ENCODE data around the gene SFI1. TPM values are rescaled to one million over a fixed set of nuclear protein-coding genes. Genes with fewer than 3 reads are reported as not detected.
A peak's percentile ranks its signal among the peaks of the same experiment; 100 is the strongest.
"Not testable (repeated sequence)": the region's sequence is repeated elsewhere in the genome, so short reads cannot be mapped to it uniquely, and the experiment has no call there.

The SFI1 gene
- total RNA-seq, 1 experiment from 2014 or later = 37.4 TPM

DNA sequence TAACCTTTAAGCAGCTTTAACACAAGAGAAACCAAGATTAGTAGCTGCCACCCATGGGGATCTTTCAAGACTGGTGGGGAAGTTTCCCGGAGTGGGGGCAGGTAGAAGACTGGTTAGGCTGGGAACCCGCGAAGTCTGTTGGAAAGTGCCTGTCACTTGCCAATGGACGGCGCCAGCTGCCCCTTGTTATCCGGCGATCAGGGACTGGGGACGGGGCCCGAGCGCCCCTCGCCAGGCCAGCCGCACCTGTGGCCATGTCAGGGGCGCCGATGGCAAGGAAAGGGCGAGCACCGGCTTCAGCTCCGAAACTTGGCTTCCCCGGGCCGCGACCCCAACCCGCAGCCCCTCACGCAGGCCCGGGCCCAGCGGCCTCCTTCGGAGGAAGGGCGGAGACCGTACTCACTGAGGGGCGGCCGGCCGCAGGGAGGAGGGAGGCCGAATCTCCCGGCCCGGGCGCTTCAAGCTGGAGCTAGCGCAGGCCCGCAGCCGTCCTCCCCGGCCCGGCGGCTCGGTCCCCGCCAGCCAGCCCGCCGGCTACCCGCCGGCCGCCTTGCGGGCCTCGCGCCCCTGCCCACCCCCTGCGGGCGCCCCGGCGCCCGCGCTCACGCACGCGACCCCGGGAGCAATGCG, 7.2 kb upstream of the SFI1 start:
- DNase-seq (ENCODE audit: low read depth) = peak; percentile 49

DNA sequence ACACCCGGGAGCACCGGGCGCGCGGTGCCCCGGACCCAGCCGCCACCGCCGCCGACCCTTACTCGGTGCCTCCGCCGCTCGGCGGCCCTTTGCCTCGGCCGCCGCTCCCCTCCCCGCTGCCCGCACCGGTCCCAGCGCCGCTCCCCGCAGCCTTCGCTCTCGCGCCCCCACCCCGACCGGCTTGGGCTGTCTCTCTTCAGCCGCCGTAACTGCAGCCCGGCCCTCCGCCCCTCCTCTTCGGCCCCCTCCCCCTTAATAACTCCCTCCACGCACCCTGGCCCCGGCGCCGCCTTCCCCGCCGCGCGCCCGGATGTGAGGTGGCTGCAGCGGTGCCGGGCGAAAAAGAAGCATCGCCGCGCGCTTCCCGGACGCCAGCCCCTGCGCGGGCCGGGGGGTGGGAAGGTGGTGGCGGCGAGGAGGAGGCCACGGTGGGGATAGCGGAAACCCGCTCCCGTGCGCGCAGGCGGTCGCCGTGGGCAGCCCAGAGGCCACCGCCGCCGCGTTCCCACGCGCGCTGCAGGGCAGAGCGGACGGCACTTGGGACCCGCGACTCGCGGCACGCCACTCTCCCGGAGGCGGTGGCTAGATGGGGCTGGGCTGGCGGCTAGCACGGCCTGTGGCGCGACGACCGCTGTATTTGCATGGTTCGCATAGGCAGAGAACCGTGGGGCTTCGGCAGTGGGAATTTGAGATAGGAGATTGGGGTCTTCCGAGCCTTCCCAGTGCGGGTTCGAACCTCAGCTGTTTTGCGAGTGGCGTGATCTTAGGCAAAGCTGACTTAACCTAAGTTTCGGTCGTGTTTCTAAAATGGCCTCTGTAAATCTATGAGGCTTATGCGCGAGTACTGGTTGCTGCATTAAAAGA, 6.5 kb upstream of the SFI1 start, which contains the start of gene EIF4ENIF1:
Gene EIF4ENIF1 (minus strand): TSS at position 211 of the 864 bp plus-strand sequence. CDS start 1,124 bp downstream, outside the sequence.
- DNase-seq (ENCODE audit: low read depth) = peak; percentile 86
- in situ Hi-C loops (cut with HindIII; ENCODE audit: low pct_unique_long_range_greater_than_20kb, low sequenced_read_pairs) = no loop called here

More for the DNA sequence above, 7.2 kb upstream of the SFI1 start:
- in situ Hi-C loops (cut with HindIII; ENCODE audit: low pct_unique_long_range_greater_than_20kb, low sequenced_read_pairs) = no loop called here

DNA sequence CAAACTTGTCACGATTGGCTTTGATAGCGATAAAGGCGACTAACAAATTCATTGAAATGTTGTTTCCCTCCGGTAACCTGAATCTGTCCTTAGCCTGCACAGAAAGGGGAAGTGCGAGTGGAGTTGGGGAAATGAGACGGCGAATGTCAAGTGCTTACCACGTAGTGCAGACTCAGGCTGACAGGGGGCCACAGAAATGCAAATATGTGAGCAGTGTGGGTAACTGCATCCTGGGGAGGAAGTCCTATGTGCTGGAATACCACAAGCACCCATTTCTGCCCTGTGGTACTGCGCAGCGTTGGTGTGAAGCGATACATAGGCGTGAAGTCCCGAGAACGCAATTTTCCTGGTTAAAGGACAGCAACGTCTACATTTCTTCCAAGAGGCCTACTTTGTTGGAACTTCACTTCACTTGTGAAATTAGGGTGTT, 5.8 kb upstream of the SFI1 start:
- peak; percentile 71 for DNase-seq (ENCODE audit: low read depth)
- in situ Hi-C loops (cut with HindIII; ENCODE audit: low pct_unique_long_range_greater_than_20kb, low sequenced_read_pairs) = no loop called here

- in situ Hi-C loops (cut with HindIII; ENCODE audit: low pct_unique_long_range_greater_than_20kb, low sequenced_read_pairs) = no loop called here
- DNase-seq (ENCODE audit: low read depth) = no peak
Observed at GRCh38 chr22:31491218-31491962, 4.9 kb upstream of the SFI1 start.

- in situ Hi-C loops (cut with HindIII; ENCODE audit: low pct_unique_long_range_greater_than_20kb, low sequenced_read_pairs) = no loop called here
- no peak for DNase-seq (ENCODE audit: low read depth)
Observed at GRCh38 chr22:31492151-31492550, 4.2 kb upstream of the SFI1 start.

DNA sequence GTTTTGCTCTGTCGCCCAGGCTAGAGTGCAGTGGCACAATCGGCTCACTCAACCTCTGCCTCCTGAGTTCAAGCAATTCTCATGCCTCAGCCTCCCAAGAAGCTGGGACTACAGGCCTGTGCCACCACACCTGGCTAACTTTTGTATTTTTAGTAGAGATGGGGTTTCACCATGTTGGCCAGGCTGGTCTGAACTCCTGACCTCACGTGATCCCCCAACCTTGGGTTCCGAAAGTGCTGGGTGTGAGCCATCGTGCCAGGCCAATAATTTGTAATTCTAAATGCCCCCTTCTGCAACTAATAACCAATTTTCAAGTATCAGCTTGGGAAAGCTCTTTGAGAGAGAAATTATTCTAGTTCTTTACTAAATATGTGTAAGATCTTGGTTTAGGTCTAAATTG, 3.0 kb upstream of the SFI1 start:
- DNase-seq (ENCODE audit: low read depth); in situ Hi-C loops (cut with HindIII; ENCODE audit: low pct_unique_long_range_greater_than_20kb, low sequenced_read_pairs): not testable (repeated sequence)

GRCh38 chr22:31495343-31495742, 993 bp upstream of the SFI1 start:
- in situ Hi-C loops (cut with HindIII; ENCODE audit: low pct_unique_long_range_greater_than_20kb, low sequenced_read_pairs) = no loop called here
- DNase-seq (ENCODE audit: low read depth) = no peak

DNA sequence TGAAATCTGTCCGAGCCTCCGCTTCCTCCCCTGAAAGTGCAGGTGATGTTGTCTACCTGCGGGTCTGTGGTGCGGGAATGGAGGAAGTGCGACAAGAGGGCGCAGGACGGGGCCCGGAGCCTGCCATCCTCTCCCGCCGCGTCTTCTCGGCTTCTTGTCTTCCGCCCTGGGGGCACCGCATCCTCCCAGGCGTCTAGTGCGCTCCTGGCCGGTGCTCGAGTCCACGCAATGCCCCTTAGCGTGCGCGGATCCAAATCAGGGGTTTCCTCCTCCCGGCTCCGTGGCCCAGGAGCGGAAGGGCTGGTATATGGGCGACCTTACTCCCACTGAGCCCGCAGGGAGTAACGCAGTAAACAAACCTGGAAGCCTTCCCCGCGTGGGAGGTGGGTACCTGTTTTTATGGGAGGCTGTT, 405 bp downstream of the SFI1 start:
- in situ Hi-C loops (cut with HindIII; ENCODE audit: low pct_unique_long_range_greater_than_20kb, low sequenced_read_pairs) = no loop called here
- no peak for DNase-seq (ENCODE audit: low read depth)

- DNase-seq (ENCODE audit: low read depth) = peak; percentile 35
- in situ Hi-C loops (cut with HindIII; ENCODE audit: low pct_unique_long_range_greater_than_20kb, low sequenced_read_pairs) = no loop called here
Observed at GRCh38 chr22:31497148-31497938, 1.0 kb downstream of the SFI1 start.

DNA sequence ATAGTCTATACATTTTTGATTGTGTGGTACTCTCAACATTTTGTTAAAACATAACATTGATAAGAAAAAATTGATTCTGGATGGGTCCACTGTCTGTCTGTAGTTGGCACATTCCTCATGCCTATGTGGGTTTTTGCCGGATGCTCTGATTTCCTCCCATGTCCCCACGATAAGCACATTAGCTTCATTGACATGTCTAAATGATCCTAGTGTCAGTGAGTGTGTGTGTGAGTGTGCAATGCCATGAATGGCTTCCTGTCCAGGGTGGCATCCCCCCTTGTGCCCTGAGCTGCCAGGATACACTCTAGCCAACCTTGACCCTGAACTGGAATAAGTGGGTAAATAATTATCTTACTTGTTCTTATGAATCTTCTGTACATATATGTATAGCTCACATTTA, 5.4 kb downstream of the SFI1 start:
- no peak for DNase-seq (ENCODE audit: low read depth)
- in situ Hi-C loops (cut with HindIII; ENCODE audit: low pct_unique_long_range_greater_than_20kb, low sequenced_read_pairs) = no loop called here

- DNase-seq (ENCODE audit: low read depth) = no peak
- in situ Hi-C loops (cut with HindIII; ENCODE audit: low pct_unique_long_range_greater_than_20kb, low sequenced_read_pairs) = no loop called here
Observed at GRCh38 chr22:31503211-31503964, 7.1 kb downstream of the SFI1 start.

DNA sequence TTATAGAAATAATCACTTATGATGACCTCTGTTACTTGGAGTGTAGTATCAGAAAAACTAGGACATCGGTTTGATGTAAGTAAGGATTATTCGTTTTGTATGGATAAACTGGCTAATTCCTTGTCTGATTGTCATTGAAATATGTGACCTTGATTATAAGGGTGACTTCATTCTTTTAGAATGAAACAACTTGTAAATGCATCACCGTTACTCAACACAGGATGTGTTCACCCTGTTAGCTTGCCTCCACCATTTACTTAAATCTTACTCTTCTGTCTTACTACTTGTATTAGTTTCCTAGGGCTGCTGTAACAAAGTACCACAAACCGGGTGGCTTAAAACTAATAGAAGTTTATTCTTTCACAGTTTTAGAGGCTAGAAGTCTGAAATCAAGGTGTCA, 7.9 kb downstream of the SFI1 start:
- no peak for DNase-seq (ENCODE audit: low read depth)
- in situ Hi-C loops (cut with HindIII; ENCODE audit: low pct_unique_long_range_greater_than_20kb, low sequenced_read_pairs) = no loop called here

DNA sequence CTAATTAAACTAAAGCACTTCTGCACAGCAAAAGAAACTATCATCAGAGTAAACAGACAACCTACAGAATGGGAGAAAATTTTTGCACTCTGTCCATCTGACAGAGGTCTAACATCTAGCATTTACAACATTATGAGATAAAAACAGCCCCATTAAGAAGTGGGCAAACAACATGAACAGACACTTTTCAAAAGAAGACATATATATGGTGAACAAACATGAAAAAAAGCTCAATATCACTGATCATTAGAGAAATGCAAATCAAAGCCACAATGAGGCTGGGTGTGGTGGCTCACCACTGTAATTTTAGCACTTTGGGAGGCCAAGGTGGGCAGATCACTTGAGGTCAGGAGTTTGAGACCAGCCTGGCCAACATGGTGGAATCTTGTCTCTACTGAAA, 11.2 kb downstream of the SFI1 start:
- in situ Hi-C loops (cut with HindIII; ENCODE audit: low pct_unique_long_range_greater_than_20kb, low sequenced_read_pairs); DNase-seq (ENCODE audit: low read depth): not testable (repeated sequence)

DNA sequence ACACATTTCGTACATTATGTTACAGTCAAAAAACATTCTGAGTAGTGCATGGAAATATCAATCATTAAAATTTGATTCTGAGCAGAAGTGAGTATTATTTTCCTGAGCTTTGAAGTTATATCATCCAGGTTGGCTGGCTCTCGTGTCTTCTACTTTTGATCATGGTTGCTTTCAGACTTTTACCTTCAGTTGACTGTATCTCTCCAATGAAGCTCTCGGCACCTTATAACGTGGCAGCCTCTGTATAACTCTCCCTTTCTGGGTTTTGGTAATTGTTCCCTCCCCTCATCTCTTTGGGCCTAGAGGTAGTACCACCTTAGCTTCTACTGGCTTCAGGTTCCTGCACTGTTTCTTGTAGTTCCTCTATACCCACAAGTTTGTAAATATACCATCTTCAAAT, 12.2 kb downstream of the SFI1 start:
- no peak for DNase-seq (ENCODE audit: low read depth)
- in situ Hi-C loops (cut with HindIII; ENCODE audit: low pct_unique_long_range_greater_than_20kb, low sequenced_read_pairs) = no loop called here

DNA sequence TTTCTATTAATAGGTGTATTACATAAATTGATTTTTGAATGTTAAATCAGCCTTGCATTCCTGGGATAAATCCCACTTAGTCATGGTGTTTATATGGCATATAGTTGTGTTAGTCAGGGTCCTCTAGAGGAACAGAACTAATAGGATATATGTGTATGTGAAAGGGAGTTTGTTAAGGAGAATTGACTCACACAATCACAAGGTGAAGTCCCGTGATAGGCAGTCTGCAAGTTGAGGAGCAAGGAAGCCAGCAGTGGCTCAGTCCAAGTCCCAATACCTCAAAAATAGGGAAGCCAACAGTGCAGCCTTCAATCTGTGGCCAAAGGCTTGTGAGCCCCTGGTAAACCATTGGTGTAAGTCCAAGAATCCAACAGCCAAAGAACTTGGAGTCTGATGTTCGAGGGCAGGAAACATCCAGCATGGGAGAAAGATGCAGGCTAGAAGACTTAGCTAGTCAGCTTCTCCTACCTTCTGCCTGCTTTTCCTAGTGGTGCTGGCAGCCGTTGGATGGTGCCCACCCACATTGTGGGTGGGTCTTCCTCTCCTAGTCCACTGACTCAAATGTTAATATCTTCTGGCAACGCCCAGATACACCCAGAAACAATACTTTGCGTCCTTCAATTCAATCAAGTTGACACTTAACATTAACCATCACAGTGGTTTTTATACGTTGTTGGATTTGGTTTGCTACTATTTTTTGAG, 12.9 kb downstream of the SFI1 start:
- no peak for DNase-seq (ENCODE audit: low read depth)
- in situ Hi-C loops (cut with HindIII; ENCODE audit: low pct_unique_long_range_greater_than_20kb, low sequenced_read_pairs) = no loop called here

GRCh38 chr22:31520051-31520450, 23.7 kb downstream of the SFI1 start:
- in situ Hi-C loops (cut with HindIII; ENCODE audit: low pct_unique_long_range_greater_than_20kb, low sequenced_read_pairs) = no loop called here
- no peak for DNase-seq (ENCODE audit: low read depth)

- DNase-seq (ENCODE audit: low read depth); in situ Hi-C loops (cut with HindIII; ENCODE audit: low pct_unique_long_range_greater_than_20kb, low sequenced_read_pairs): not testable (repeated sequence)
Observed at GRCh38 chr22:31524132-31524531, 27.8 kb downstream of the SFI1 start.

All from Caki2 (cell line).